Coronary artery (tissue), 2 donors: ENCODE measurements around the gene B3GAT3.

ENCODE experiments used
- DNase-seq: peaks from one replicate; pipeline ENCODE4 v3.0.0-alpha.2; 2017; ENCODE audit warnings: low spot score
- H3K27ac ChIP-seq, 2 donors: fragments of 200-600 bp; sonication (generic); one replicate each; pipeline ENCODE4 v1.5.1; 2016 to 2019
- H3K4me3 ChIP-seq: fragments of 200-600 bp; sonication (generic); 2 replicates; pipeline ENCODE4 v1.5.1; 2016; ENCODE audit warnings: mild to moderate bottlenecking, moderate library complexity
- CTCF ChIP-seq: fragments of 200-600 bp; sonication (generic); IDR thresholded peaks from one replicate; pipeline ENCODE4 v1.5.1; 2019; ENCODE audit warnings: antibody characterized with exemption

Gene B3GAT3

GRCh38 chr11:62621567-62622470 is at the start of gene B3GAT3:
Gene B3GAT3, minus strand, starts transcription at chr11:62621986. Its CDS starts 39 bp downstream, at chr11:62621947.
- Histone ChIP-seq H3K4me3 (peak within 1 kb of the TSS; percentile 78), H3K27ac (peak within 1 kb of the TSS; percentile 55 to 90)
- DNase-seq = peak; percentile 100
- no peak for TF ChIP-seq CTCF

DNA sequence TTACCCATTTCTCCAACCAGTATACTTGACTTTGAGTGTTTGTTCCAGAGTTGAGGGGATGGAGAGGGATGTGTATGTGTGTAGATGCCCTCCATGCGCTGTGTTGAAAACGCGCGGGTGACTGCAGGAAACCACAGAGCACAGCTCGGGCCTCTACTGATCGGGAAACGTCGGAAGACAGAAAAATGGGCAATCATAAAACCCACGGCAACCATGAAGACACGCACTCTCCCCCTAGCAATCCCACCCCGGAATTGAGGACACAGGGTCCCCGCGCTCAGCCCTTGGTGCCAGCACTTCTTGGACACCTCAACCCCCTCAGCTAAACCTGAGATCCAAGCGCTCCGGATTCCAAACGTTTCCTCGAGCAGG is 49.4 kb upstream of the B3GAT3 start:
- no peak for TF ChIP-seq CTCF
- H3K4me3 ChIP-seq = peak overlapping the region; percentile 89
- peak overlapping the region; percentile 77 to 92 for H3K27ac ChIP-seq
- DNase-seq = no peak

- Histone ChIP-seq H3K27ac (no peak overlapping the region), H3K4me3 (no peak overlapping the region)
- TF ChIP-seq CTCF = no peak
- no peak for DNase-seq
Measured at GRCh38 chr11:62669420-62670161, 47.8 kb upstream of the B3GAT3 start.

DNA sequence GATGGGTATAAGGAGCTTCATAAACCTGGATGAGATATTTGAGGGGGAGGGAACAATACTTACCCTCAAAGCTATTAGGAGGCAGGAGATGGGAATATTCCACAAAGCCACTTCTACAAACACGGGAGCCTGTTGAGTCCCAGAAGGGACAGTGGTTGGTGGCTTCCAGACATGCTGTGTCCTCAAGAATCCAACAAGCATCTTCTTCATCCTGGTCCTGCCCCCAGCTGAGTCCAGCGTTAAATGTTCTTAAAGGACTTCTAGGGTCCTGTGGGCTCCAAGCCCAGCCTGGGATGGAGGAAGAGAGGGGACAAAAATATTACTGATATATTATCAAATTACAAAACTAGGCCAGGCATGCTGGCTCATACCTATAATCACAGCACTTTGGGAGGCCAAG is 45.7 kb upstream of the B3GAT3 start:
- H3K4me3 ChIP-seq = no peak overlapping the region
- no peak for DNase-seq
- TF ChIP-seq CTCF = no peak
- H3K27ac ChIP-seq = no peak overlapping the region

DNA sequence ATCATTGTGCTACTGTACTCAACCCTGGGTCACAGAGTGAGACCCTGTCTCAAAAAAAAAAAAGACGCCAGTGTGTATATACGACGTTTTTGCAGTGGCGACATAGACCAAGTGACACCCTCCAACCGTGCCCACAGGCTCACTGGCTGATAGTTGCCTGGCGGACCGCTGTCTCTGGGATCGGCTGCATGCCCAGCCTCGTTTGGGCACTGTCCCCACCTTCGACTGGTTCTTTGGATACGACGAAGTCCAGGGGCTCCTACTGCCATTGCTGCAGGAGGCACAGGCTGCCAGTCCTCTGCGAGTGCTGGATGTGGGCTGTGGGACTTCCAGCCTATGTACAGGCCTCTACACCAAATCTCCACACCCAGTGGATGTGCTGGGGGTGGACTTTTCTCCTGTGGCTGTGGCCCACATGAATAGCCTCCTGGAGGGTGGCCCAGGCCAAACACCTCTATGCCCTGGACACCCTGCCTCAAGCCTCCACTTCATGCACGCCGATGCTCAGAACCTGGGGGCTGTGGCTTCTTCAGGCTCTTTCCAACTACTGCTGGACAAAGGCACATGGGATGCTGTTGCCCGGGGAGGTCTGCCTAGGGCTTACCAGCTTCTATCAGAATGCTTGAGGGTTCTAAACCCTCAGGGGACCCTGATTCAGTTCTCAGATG is 44.6 kb upstream of the B3GAT3 start:
- no peak for DNase-seq
- H3K27ac ChIP-seq = peak overlapping the region; percentile 55 to 93
- no peak for TF ChIP-seq CTCF
- peak overlapping the region; percentile 86 for H3K4me3 ChIP-seq

- Histone ChIP-seq H3K27ac (peak overlapping the region; percentile 55 to 93), H3K4me3 (peak overlapping the region; percentile 86)
- no peak for TF ChIP-seq CTCF
- peak; percentile 84 for DNase-seq
Measured at GRCh38 chr11:62665599-62666258, 43.9 kb upstream of the B3GAT3 start.
